DOHH2 (cell line): Measurements from ENCODE around the gene DCAF11.
A peak's percentile ranks its signal among the peaks of the same experiment; 100 is the strongest.

ENCODE experiments used
- H3F3A ChIP-seq: fragments of 200-600 bp; sonication (generic), shearing (Covaris generic); 2 replicates; pipeline ENCODE4 v1.6.0; 2016; ENCODE audit warnings: antibody characterized with exemption, mild to moderate bottlenecking; ENCODE audit not compliant: control insufficient read depth, insufficient read depth
- H3K27ac ChIP-seq: fragments of 200-600 bp; sonication (generic); 2 replicates; pipeline ENCODE4 v1.5.1; 2014; ENCODE audit warnings: low read depth, mild to moderate bottlenecking, low read length, moderate library complexity
- H3K27me3 ChIP-seq: fragments of 200-600 bp; sonication (generic); 2 replicates; pipeline ENCODE4 v1.6.1; 2014; ENCODE audit warnings: mild to moderate bottlenecking, low read length, mixed read lengths; ENCODE audit not compliant: control insufficient read depth
- H3K36me3 ChIP-seq: fragments of 200-600 bp; sonication (generic); 2 replicates; pipeline ENCODE4 v1.6.1; 2014; ENCODE audit warnings: mild to moderate bottlenecking, low read length, moderate library complexity, mixed read lengths; ENCODE audit not compliant: control insufficient read depth
- H3K4me1 ChIP-seq: fragments of 200-600 bp; sonication (generic); 2 replicates; pipeline ENCODE4 v1.6.1; 2014; ENCODE audit warnings: mild to moderate bottlenecking, low read length, mixed read lengths; ENCODE audit not compliant: control insufficient read depth
- H3K4me2 ChIP-seq: fragments of 200-600 bp; sonication (generic); 2 replicates; pipeline ENCODE4 v1.6.0; 2014; ENCODE audit warnings: mild to moderate bottlenecking, low read length, moderate library complexity
- H3K4me3 ChIP-seq: fragments of 200-600 bp; sonication (generic); 2 replicates; pipeline ENCODE4 v1.5.1; 2014; ENCODE audit warnings: mild to moderate bottlenecking, low read length, mixed read lengths
- H3K79me2 ChIP-seq: fragments of 200-600 bp; sonication (generic); 2 replicates; pipeline ENCODE4 v1.6.1; 2014; ENCODE audit warnings: mild to moderate bottlenecking, low read length, mixed read lengths; ENCODE audit not compliant: control insufficient read depth
- H3K9me2 ChIP-seq: fragments of 200-600 bp; sonication (generic); replicated peaks from 2 replicates; pipeline ENCODE4 v1.6.1; 2014; ENCODE audit warnings: mild to moderate bottlenecking, low read length, mixed read lengths; ENCODE audit not compliant: control insufficient read depth
- H3K9me3 ChIP-seq: fragments of 200-600 bp; sonication (generic); 2 replicates; pipeline ENCODE4 v1.6.1; 2014; ENCODE audit warnings: antibody characterized with exemption, low read length, mixed read lengths; ENCODE audit not compliant: control insufficient read depth, insufficient read depth
- H4K20me1 ChIP-seq: fragments of 200-600 bp; sonication (generic); 2 replicates; pipeline ENCODE4 v1.6.0; 2014; ENCODE audit warnings: low read depth, mild to moderate bottlenecking, antibody characterized with exemption, low read length, moderate library complexity; ENCODE audit not compliant: control insufficient read depth, insufficient read depth
- EZH2phosphoT487 ChIP-seq: fragments of 200-600 bp; sonication (generic); IDR thresholded peaks from 2 replicates; pipeline ENCODE4 v1.6.1; 2017; ENCODE audit warnings: borderline replicate concordance, mild to moderate bottlenecking, antibody characterized with exemption, low read length, moderate library complexity, mixed read lengths
- TF ChIP-seq, protein P1 (sequence below): fragments of 200-600 bp; sonication (generic); IDR thresholded peaks from one replicate; pipeline ENCODE4 v1.5.1; 2014; ENCODE audit warnings: antibody characterized with exemption, mild to moderate bottlenecking, low read depth, low read length; ENCODE audit not compliant: poor library complexity, severe bottlenecking

Gene DCAF11

DNA sequence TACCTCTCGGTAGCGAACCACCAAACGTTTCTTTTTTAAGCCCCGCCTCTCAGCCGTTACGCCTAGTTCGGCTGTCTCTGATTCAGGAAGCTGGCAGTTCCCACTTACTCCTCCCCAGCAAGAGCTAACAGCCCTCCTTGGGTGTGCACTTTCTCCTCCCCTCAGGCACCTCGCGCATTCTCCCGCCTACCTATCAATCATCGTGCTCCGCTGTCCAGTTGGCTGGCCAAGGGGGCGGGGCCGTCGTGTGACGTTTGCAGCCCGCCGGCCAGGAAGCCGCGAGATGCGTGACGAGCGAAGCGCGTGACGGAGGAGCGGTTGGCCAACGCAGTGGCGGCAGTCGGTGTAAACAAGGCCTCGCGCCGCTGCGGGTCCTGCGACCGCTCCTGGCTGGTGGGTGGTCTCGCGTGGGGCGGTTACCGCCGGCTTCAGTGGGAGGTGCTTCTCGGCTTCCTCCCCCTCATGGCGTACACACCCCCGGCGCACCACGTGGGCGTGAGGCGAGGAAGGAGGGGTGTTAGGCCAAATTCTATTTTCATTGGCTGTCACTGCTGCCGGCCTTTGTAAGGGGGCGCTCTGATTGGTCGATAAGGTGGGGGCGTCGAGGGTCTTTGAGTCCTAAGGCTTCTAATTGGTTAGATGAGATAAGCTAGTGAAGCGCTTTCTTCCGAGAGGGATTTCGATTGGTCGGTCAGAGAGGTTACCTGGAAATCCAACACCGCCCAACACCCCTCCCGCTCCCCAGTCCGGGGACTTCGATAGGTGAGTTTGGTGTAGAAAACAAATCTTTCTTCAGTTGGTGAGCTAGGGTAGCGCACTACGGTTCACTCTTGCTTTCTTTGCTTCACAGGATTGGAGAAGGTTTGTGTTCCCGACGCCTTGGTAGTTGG, at the start of gene DCAF11, which contains the start of gene NRL:
Gene DCAF11, plus strand, starts transcription at position 246 of the 890 bp plus-strand sequence. CDS start 818 bp downstream, outside the sequence.
Gene NRL, minus strand, starts transcription at position 418 of the 890 bp plus-strand sequence. CDS start 32,101 bp downstream, outside the sequence.
- Histone ChIP-seq H3K4me3 (peak within 1 kb of the TSS; percentile 93), H3K4me1 (peaks cover 18% of the 10 kb centered on the region), H3K9me3 (no peaks in the 10 kb centered on the region), H3K9me2 (no peaks in the 10 kb centered on the region), H3F3A (peaks cover 15% of the 10 kb centered on the region), H3K36me3 (peaks cover 46% of the 10 kb centered on the region), H3K27ac (peak within 1 kb of the TSS; percentile 90), H3K27me3 (no peaks in the 10 kb centered on the region), H4K20me1 (peaks cover 4% of the 10 kb centered on the region; the same call in 1 of the 2 replicates), H3K4me2 (peak within 1 kb of the TSS; percentile 93), H3K79me2 (peaks cover 24% of the 10 kb centered on the region)
- no peak for TF ChIP-seq EZH2phosphoT487
- TF ChIP-seq, protein P1, sequence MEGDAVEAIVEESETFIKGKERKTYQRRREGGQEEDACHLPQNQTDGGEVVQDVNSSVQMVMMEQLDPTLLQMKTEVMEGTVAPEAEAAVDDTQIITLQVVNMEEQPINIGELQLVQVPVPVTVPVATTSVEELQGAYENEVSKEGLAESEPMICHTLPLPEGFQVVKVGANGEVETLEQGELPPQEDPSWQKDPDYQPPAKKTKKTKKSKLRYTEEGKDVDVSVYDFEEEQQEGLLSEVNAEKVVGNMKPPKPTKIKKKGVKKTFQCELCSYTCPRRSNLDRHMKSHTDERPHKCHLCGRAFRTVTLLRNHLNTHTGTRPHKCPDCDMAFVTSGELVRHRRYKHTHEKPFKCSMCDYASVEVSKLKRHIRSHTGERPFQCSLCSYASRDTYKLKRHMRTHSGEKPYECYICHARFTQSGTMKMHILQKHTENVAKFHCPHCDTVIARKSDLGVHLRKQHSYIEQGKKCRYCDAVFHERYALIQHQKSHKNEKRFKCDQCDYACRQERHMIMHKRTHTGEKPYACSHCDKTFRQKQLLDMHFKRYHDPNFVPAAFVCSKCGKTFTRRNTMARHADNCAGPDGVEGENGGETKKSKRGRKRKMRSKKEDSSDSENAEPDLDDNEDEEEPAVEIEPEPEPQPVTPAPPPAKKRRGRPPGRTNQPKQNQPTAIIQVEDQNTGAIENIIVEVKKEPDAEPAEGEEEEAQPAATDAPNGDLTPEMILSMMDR = no peak

DNA sequence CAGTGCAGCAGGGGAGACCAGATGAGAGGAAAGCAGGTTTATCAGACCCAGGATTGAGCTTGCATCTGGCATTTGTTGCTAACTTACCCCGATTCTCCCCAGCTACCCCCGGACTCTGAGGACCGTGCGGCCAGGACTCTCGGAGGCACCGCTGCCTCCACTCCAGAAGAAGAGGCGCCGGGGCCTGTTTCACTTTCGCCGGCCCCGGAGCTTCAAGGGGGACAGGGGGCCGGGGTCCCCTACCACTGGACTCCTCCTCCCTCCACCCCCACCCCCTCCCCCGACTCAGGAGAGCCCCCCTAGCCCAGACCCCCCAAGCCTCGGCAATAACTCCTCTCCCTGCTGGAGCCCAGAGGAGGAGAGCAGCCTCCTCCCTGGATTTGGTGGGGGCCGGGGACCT, 49.7 kb upstream of the DCAF11 start:
- no peaks in the 10 kb centered on the region for H3K9me3 ChIP-seq
- H4K20me1 ChIP-seq = no peaks in the 10 kb centered on the region
- no peak overlapping the region for H3K4me2 ChIP-seq
- no peaks in the 10 kb centered on the region for H3K36me3 ChIP-seq
- H3K9me2 ChIP-seq = no peaks in the 10 kb centered on the region
- no peak overlapping the region for H3K27ac ChIP-seq
- H3K4me1 ChIP-seq = no peaks in the 10 kb centered on the region
- no peaks in the 10 kb centered on the region for H3F3A ChIP-seq
- TF ChIP-seq, protein P1 = no peak
- TF ChIP-seq EZH2phosphoT487 = no peak
- H3K79me2 ChIP-seq = no peaks in the 10 kb centered on the region
- H3K27me3 ChIP-seq = no peaks in the 10 kb centered on the region
- no peak overlapping the region for H3K4me3 ChIP-seq

DNA sequence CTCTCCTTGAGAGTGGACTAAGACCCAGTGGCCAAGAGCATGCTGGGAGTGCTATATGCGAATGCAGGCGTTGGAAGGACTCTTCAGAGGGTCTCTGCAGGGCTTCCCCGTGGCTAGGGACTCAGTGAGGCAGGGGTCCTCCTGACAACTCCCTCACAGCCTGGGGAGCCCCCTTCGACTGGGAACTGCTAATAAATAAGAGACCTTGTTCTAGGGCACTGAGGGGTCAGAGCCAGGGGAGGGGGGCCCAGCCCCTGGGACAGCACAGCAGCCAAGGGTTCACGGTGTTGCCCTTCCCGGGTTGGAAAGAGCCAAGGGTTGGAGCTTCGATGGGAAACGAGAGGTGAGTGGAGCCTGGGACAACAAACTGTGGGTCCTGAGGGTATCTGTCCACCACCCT, 49.2 kb upstream of the DCAF11 start:
- Histone ChIP-seq H4K20me1 (no peaks in the 10 kb centered on the region), H3K36me3 (no peaks in the 10 kb centered on the region), H3F3A (no peaks in the 10 kb centered on the region), H3K9me3 (no peaks in the 10 kb centered on the region), H3K4me3 (no peak overlapping the region), H3K9me2 (no peaks in the 10 kb centered on the region), H3K27ac (no peak overlapping the region), H3K4me2 (no peak overlapping the region), H3K4me1 (no peaks in the 10 kb centered on the region), H3K27me3 (no peaks in the 10 kb centered on the region), H3K79me2 (no peaks in the 10 kb centered on the region)
- TF ChIP-seq, protein P1 = no peak
- no peak for TF ChIP-seq EZH2phosphoT487
